ENCODE data around the gene PPP1R37.

DNA sequence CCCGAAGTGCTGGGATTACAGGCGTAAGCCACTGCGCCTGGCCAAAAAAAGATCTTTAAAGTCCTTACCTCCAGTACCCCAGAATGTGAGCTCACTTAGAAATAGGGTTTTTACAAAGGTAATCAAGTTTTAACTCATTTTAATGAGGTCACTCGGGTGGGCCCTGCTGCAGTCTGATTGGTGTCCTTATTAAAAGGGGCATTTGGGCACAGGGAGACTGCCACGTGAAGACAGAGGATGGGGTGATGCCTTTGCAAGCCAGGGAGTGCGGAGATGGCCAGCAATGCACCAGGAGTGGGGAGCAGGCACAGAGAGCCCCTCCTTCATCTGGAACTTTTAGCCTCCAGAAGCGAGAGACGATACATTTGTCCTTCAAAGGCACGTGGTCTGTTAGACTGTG lies 56.1 kb downstream of the PPP1R37 start:
- TF ChIP-seq TAF1 (IDR thresholded peaks at IDR 0.05; ENCODE audit: borderline replicate concordance, insufficient read depth, low read length) (no peak), POLR2AphosphoS5 (IDR thresholded peaks at IDR 0.05; ENCODE audit: low read depth, low read length) (no peak), SIN3A (IDR thresholded peaks at IDR 0.05; ENCODE audit: borderline replicate concordance, insufficient read depth, low read length) (no peak), REST (IDR thresholded peaks at IDR 0.05; ENCODE audit: insufficient read depth in 1 of 2, low read depth in 2 of 2, low read length in 2 of 2) (no peak)
